Colonic mucosa (tissue), 4 donors: Measurements from ENCODE around the gene TNS4. TPM values are rescaled to one million over a fixed set of nuclear protein-coding genes. Genes with fewer than 3 reads are reported as not detected.

Experiments used
- DNase-seq: peaks from one replicate; pipeline ENCODE4 v3.0.0-alpha.2; 2020
- H3K27ac ChIP-seq: fragments of 200-600 bp; one replicate; pipeline ENCODE4 v1.8.0; 2021
- H3K27me3 ChIP-seq: fragments of 200-600 bp; one replicate; pipeline ENCODE4 v1.8.0; 2021
- H3K36me3 ChIP-seq: fragments of 200-600 bp; one replicate; pipeline ENCODE4 v1.8.0; 2021
- H3K4me1 ChIP-seq: fragments of 200-600 bp; one replicate; pipeline ENCODE4 v1.8.0; 2021; ENCODE audit warnings: mild to moderate bottlenecking
- H3K4me3 ChIP-seq: fragments of 200-600 bp; one replicate; pipeline ENCODE4 v1.8.0; 2021
- H3K9ac ChIP-seq, 2 donors: one replicate each; pipeline ENCODE4 v1.7.0; 2013; ENCODE audit warnings: control low read depth in 2 of 2, low read depth in 2 of 2, low read length in 2 of 2
- H3K9me3 ChIP-seq: fragments of 200-600 bp; one replicate; pipeline ENCODE4 v1.8.0; 2021
- CTCF ChIP-seq: fragments of 200-600 bp; IDR thresholded peaks from one replicate; pipeline ENCODE4 v1.8.0; 2022; ENCODE audit warnings: antibody characterized with exemption, mild to moderate bottlenecking
- intact Hi-C: fragments of 100-400 bp; cut with DNase I; formaldehyde crosslinking; loops from one replicate; pipeline ENCODE4 v1.14.1; 2022
- total RNA-seq, 2 donors: library from RNA; stranded (reverse); fragmentation: NEBNext Ultra II Directional in 1 of 2; extraction: Animal tissue kit (Norgen Biotek cat#: 25700) in 1 of 2; gene quantifications; one replicate each; pipeline ENCODE4 v1.2.1, GENCODE V29; 2021
- donor health status: healthy.
- donor health status: DM: no; HTN: no; CAD: no.
- donor health status: DM: no; HTN: no; CAD: no.

The TNS4 gene
- total RNA-seq, 2 donors from 2014 or later, result 8.8 to 20.4 TPM

GRCh38 chr17:40522250-40522960, 21.0 kb upstream of the TNS4 start:
- H3K9ac ChIP-seq, result no peak overlapping the region
- DNase-seq, result no peak
- H3K27ac ChIP-seq, result no peak overlapping the region
- H3K4me3 ChIP-seq, result no peak overlapping the region
- H3K27me3 ChIP-seq, result no peaks in the 10 kb centered on the region
- intact Hi-C loops, result no loop called here
- TF ChIP-seq CTCF, result no peak
- H3K9me3 ChIP-seq, result no peaks in the 10 kb centered on the region
- peaks cover 13% of the 10 kb centered on the region for H3K4me1 ChIP-seq
- H3K36me3 ChIP-seq, result no peaks in the 10 kb centered on the region

- no peak for DNase-seq
- Histone ChIP-seq H3K9ac (no peak overlapping the region), H3K27ac (no peak overlapping the region)
These were observed 19.6 kb upstream of the TNS4 start for GRCh38 chr17:40520991-40521453.

GRCh38 chr17:40519089-40519775, 17.8 kb upstream of the TNS4 start:
- Histone ChIP-seq H3K4me1 (peaks cover 18% of the 10 kb centered on the region), H3K9ac (no peak overlapping the region), H3K9me3 (no peaks in the 10 kb centered on the region), H3K4me3 (no peak overlapping the region), H3K27ac (no peak overlapping the region), H3K27me3 (no peaks in the 10 kb centered on the region), H3K36me3 (no peaks in the 10 kb centered on the region)
- DNase-seq, result no peak
- intact Hi-C loops, result no loop called here
- TF ChIP-seq CTCF, result no peak

More at GRCh38 chr17:40520991-40521453, 19.6 kb upstream of the TNS4 start:
- intact Hi-C loops, result no loop called here
- Histone ChIP-seq H3K9me3 (no peaks in the 10 kb centered on the region), H3K27me3 (no peaks in the 10 kb centered on the region), H3K4me1 (peaks cover 18% of the 10 kb centered on the region), H3K36me3 (no peaks in the 10 kb centered on the region), H3K4me3 (no peak overlapping the region)
- TF ChIP-seq CTCF, result no peak

- no peak overlapping the region for H3K9ac ChIP-seq
- no peaks in the 10 kb centered on the region for H3K36me3 ChIP-seq
- no peaks in the 10 kb centered on the region for H3K9me3 ChIP-seq
- peaks cover 18% of the 10 kb centered on the region for H3K4me1 ChIP-seq
- intact Hi-C loops, result no loop called here
- no peaks in the 10 kb centered on the region for H3K27me3 ChIP-seq
- no peak overlapping the region for H3K4me3 ChIP-seq
- peak; percentile 70 for DNase-seq
- H3K27ac ChIP-seq, result no peak overlapping the region
- no peak for TF ChIP-seq CTCF
These were observed 17.1 kb upstream of the TNS4 start for GRCh38 chr17:40518401-40519088.

GRCh38 chr17:40517981-40518380, 16.6 kb upstream of the TNS4 start:
- Histone ChIP-seq H3K4me3 (no peak overlapping the region), H3K36me3 (no peaks in the 10 kb centered on the region), H3K9me3 (no peaks in the 10 kb centered on the region), H3K9ac (no peak overlapping the region), H3K27ac (no peak overlapping the region), H3K27me3 (no peaks in the 10 kb centered on the region), H3K4me1 (peaks cover 18% of the 10 kb centered on the region)
- intact Hi-C loops, result no loop called here
- no peak for DNase-seq
- TF ChIP-seq CTCF, result no peak
